Stimulated activated CD4-positive, alpha-beta T cell treated with anti-CD3 and anti-CD28 coated beads, Interleukin-4, amount 100 ng/mL, for 48 hours (primary cell): Measurements from ENCODE around the gene CCNF.
"Not testable (repeated sequence)": the region's sequence is repeated elsewhere in the genome, so short reads cannot be mapped to it uniquely, and the experiment has no call there.

Experiments used
- DNase-seq, 2 donors: peaks; one replicate each; pipeline ENCODE4 v3.0.0-alpha.2; 2020; ENCODE audit warnings: low read depth in 2 of 2

CCNF gene

DNA sequence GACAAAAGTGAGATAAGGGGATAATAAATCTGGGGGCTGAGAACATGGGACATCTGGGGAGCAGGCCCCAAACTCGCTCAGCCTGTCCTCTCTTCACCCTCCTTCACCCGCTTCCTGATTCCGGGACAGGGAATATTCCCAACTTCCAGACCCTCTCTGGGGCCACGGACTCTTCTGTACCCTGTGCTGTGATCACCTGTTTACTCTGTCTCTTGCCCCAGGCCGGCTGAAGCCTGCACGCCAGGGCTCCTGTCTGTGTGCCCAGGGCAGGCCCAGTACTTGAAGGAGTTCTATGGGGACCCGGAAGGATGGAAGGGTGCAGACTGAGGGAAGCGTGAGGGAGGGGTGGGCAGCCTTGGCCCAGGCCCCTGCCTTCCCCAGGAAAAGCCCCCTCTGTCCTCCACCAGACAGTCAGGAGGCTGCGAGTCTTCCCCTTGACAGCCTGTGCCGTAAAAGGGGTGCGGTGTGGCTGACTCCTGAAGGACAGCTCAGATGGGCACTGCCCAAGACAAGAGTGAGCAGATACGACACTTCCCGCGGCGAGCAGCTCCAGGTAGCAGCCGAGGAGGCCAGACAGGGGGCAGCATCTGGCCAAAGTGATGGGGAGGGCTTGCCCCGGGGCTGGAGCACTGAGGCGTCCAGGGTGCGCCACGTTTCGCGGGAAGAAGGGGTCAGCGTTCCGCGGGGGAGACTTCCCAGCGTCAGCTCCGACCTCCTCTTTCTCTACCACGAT, 1.0 kb upstream of the CCNF start:
- no peak for DNase-seq

- DNase-seq, result no peak
Measured at GRCh38 chr16:2428784-2429033, 538 bp upstream of the CCNF start.

GRCh38 chr16:2429771-2430663, 770 bp downstream of the CCNF start:
- DNase-seq, result no peak

DNA sequence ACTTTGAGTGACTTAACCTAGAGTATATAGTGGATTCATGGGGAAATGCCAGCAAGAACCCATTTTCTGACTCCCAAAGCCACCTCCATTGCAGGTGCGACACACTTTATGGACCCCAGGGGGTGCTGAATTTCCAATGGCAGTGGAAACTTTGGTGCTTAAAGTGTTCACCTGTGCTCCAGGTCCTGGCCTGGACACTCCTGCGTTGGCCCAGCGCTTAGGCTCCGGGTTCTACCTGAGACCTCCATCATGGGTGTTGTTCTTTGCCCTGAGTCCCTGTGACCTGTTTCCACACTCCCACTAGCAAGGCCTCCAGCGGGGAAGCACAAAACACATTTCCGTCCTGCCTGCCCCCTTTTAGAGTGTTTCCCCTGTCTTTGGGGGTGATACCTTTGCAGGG, 3.0 kb downstream of the CCNF start:
- DNase-seq, result no peak

- no peak for DNase-seq
Measured at GRCh38 chr16:2432801-2433505, 3.7 kb downstream of the CCNF start.

DNA sequence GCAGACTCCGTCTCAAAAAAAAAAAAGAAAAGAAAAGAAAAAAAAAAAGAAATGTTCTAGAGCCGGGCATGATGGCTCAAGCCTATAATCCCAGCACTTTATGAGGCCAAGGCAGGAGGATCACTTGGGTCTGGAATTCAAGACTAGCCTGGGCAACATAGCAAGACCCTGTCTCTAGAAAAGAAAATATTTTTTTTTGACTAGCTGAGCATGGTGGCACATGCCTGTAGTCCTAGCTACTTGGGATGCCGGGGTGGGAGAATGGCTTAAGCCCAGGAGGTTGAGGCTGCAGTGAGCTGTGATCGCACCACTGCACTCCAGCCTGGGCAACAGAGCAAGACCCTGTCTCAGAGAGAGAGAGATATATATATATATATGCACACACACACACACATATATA, 6.0 kb downstream of the CCNF start:
- not testable (repeated sequence) for DNase-seq

DNA sequence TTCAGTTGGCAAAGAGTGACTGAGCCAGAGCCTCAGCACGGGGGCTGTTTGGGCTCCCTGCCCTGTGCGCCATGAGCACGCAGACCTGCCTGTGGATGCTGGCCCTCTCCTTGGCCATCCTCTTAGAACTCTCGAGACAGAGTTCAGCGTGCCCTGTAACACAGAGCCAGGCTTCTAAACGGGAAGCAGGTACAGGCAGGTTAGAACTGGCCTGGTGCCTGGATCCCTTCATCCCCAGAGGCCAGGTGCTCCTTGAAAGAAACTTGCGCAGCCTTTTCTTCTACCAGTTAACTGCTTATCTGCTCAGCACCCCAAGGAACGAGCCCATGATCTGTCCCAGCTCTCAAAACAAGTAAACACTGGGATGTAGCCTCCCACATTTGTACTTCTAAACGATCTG, 6.9 kb downstream of the CCNF start:
- DNase-seq, result no peak

DNA sequence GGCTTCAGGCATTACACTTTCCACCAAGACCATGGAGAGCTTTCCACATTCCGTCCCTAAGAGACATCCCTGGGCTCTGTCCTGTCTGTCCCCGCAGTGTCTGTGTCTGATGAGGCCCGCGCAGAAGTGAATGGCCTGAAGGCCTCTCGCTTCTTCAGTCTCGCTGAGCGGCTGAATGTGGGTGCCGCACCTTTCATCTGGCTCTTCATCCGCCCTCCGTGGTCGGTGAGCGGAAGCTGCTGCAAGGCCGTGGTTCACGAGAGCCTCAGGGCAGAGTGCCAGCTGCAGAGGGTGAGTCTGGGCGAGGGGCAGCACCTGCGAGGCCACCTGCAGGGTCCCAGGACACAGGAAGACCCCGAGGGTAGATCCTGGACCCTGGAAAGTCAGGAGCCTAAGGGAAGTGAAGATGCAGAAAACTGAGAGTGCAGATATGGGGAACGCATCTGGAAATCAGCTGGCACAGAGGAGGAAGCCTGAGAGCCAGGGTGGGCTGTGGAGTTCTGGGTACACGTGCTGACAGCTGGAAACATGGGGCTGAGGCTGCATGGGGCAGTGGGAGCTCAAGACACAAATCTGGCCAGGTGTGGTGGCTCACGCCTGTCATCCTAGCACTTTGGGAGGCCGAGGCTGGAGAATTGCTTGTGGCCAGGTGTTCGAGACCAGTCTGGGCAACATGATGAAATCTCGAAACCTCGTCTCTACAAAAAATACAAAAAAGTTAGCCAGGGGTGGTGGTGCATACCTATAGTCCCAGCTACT, 8.0 kb downstream of the CCNF start:
- no peak for DNase-seq

DNA sequence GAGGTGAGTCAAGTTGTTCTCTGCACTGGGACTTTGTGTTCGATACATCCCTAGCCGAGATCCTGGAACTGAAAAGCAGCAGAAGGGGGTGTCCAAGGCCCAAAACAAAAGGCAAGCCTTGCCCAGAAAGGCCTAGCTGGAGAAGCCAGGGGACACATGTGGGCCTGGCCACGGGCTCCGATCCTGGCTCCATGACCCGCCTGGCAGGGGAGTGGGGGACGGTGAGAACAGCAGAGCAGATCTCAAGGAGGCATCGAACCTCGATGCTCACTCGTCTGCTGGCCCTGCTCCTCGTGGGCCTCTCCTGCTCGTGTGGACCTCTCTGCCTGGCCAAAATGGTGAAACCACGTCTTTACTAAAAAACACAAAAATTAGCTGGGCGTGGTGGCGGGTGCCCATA, 8.9 kb downstream of the CCNF start:
- no peak for DNase-seq

- no peak for DNase-seq
Measured at GRCh38 chr16:2439598-2439997, 10.4 kb downstream of the CCNF start.

GRCh38 chr16:2441143-2441804, 12.0 kb downstream of the CCNF start:
- DNase-seq, result not testable (repeated sequence)

DNA sequence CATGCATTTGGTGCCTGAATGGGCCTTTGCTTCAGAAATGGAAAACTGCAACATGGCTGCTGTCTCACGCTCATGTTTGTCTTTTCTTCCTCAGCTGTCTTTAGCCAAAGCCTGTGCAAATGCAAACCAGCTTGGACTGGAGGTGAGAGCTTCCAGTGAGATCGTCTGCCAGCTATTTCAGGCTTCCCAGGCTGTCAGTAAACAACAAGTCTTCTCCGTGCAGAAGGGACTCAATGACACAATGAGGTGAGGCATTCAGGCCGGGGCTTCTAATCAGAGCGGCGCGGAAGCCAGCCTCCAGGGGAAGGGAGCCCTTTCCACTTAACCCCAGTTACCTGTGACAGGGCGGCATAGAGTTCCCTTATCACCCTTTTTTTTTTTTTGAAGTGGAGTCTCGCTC, 14.3 kb downstream of the CCNF start:
- no peak for DNase-seq

DNA sequence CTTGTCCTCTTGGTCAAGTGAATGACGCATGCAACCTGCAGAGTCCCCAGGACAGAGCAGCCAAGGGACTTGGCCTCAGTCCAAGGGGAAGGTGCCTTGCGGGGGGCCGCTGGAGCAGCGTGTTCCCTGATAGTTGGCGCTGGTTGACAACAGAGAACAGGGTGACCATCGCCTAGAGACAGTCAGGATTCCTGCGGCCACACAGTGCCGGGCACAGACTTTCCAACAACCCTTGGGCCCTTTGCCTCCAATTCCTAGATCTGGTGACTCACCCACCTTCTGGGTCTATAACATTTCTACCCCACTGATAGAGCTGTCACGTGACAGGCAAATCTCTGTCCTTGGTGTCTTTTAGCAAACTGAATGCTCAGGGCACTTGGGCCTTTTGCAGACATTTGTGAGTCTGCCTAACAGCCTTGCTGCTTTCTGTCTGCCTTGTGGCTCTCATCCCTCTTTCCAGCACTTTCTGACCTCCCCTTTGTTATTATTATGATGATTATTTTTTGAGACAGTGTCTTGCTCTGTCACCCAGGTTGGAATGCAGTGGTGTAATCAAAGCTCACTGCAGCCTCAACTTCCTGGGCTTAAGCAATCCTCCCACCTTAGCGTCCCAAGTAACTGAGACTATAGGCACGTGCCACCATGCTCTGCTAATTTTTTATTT, 18.8 kb downstream of the CCNF start:
- no peak for DNase-seq

- no peak for DNase-seq
Measured at GRCh38 chr16:2449118-2449517, 19.9 kb downstream of the CCNF start.

DNA sequence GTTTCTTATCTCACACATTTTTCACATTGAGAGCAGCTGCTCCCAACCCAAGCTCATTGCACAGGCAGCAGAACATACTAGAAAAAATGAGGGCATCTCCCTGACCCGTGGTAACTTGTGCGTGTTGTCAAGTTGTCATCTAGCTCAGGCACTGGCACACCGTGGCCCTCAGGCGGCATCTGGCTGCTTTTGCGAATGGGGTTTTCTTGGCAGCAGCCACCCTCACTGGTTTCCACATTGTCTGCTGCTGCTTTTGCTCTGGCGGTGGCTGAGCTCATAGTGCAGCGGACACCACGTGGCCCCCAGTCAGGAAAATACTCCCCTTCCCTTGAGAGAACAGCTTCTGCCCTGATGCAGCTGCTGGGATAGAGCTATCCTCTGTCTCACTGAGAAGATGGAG, 21.3 kb downstream of the CCNF start:
- no peak for DNase-seq

DNA sequence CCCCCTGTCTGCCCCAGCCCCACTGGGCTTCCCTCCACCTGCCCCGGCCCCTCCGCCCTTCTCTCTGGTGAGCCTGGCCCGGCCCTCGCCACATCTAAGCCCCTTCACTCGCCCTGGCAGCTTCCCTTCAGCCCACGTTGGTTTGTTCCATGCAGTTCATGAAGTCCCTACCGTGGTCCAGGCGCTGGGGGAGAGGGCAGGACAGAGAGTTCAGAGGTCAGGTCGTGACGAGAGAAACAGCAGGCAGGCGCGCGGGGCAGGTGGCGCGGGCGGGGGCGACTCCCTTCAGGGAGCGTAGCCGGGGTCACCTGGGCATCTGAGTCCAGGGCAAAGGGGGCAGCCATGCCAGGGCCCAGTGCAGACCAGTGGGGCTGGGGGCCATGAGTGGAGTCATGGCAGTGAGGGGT, 21.7 kb downstream of the CCNF start:
- no peak for DNase-seq

DNA sequence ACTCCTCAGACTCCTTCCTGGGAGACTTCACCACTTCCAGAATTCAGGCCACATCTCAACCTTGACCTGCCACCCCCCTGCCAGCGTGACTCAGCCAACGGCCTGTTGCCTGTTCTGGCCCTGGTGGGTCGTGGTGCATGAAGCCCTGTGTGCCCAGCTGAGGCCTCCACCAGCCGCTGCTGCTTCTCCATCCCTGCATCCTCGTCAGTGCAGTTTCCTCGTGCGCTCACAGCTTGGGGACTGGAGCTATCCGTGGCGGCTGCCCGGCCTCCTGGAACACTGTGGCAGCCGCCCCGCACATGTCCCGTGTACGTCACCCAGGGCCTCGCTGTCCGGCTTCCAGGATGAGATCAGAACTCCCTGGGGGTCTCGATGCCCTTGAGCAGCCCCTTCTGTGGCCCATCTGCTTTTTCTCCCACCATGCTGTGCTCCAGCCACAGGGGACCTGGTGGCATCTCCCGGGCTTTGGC, 22.6 kb downstream of the CCNF start:
- no peak for DNase-seq

- no peak for DNase-seq
Measured at GRCh38 chr16:2452650-2453049, 23.4 kb downstream of the CCNF start.

- no peak for DNase-seq
Measured at GRCh38 chr16:2455081-2455845, 26.0 kb downstream of the CCNF start.

GRCh38 chr16:2456551-2457153, 27.4 kb downstream of the CCNF start:
- DNase-seq, result no peak
